ENCODE data around the gene H6PD. TPM values are rescaled to one million over a fixed set of nuclear protein-coding genes. Genes with fewer than 3 reads are reported as not detected.

Gene H6PD
- polyA plus RNA-seq, 1 donor (not counting 4 experiments of a cell fraction or from before 2014, with no cell fraction given), result 3.3 TPM

- Histone ChIP-seq H3K4me1 (ENCODE audit: control insufficient read depth, extremely low read depth, insufficient read depth, low read length) (no peaks in the 10 kb centered on the region), H3K4me2 (ENCODE audit: control insufficient read depth, extremely low read depth, insufficient read depth, low read depth, low read length) (no peak overlapping the region), H2AFZ (ENCODE audit: control insufficient read depth, low read length) (no peak overlapping the region), H3K79me2 (ENCODE audit: control insufficient read depth, insufficient read depth, low read length) (peaks cover 3% of the 10 kb centered on the region), H3K9me3 (ENCODE audit: control insufficient read depth, low read depth, low read length) (peaks cover 17% of the 10 kb centered on the region), H3K4me3 (ENCODE audit: control insufficient read depth in 2 of 3, extremely low read depth in 1 of 3, insufficient read depth in 2 of 3, low read depth in 1 of 3, low read length in 3 of 3) (no peak overlapping the region), H3K36me3 (ENCODE audit: control insufficient read depth in 2 of 2, extremely low read depth in 1 of 2, insufficient read depth in 2 of 2, low read length in 2 of 2) (no peaks in the 10 kb centered on the region), H4K20me1 (ENCODE audit: control insufficient read depth, extremely low read depth, insufficient read depth, low read length) (no peaks in the 10 kb centered on the region), H3K9me1 (ENCODE audit: control insufficient read depth, extremely low read depth, insufficient read depth, low read length) (no peaks in the 10 kb centered on the region), H3K27me3 (ENCODE audit: control insufficient read depth, extremely low read depth, insufficient read depth, low read length) (no peaks in the 10 kb centered on the region), H3K9ac (ENCODE audit: control insufficient read depth, extremely low read depth, insufficient read depth, low read length) (no peak overlapping the region), H3K27ac (ENCODE audit: control insufficient read depth, insufficient read depth, low read length) (no peak overlapping the region)
- dilution Hi-C loops (cut with MboI; ENCODE audit: extremely low pct_ligation_motif_present, low sequenced_read_pairs), result no loop called here
- DNase-seq (ENCODE audit: low read depth, low spot score), result no peak
- no peak for FAIRE-seq
- TF ChIP-seq, protein P1, sequence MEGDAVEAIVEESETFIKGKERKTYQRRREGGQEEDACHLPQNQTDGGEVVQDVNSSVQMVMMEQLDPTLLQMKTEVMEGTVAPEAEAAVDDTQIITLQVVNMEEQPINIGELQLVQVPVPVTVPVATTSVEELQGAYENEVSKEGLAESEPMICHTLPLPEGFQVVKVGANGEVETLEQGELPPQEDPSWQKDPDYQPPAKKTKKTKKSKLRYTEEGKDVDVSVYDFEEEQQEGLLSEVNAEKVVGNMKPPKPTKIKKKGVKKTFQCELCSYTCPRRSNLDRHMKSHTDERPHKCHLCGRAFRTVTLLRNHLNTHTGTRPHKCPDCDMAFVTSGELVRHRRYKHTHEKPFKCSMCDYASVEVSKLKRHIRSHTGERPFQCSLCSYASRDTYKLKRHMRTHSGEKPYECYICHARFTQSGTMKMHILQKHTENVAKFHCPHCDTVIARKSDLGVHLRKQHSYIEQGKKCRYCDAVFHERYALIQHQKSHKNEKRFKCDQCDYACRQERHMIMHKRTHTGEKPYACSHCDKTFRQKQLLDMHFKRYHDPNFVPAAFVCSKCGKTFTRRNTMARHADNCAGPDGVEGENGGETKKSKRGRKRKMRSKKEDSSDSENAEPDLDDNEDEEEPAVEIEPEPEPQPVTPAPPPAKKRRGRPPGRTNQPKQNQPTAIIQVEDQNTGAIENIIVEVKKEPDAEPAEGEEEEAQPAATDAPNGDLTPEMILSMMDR (optimal IDR thresholded peaks at IDR 0.05 in 1 of 3, IDR thresholded peaks at IDR 0.05 in 1 of 3, conservative IDR thresholded peaks at IDR 0.05 in 1 of 3; ENCODE audit: extremely low read depth in 1 of 3, insufficient read depth in 2 of 3, low read length in 3 of 3), result no peak
- no peak for TF ChIP-seq EZH2 (IDR thresholded peaks at IDR 0.05; ENCODE audit: low read length)
Measured at GRCh38 chr1:9260059-9260766, 25.6 kb downstream of the H6PD start.

DNA sequence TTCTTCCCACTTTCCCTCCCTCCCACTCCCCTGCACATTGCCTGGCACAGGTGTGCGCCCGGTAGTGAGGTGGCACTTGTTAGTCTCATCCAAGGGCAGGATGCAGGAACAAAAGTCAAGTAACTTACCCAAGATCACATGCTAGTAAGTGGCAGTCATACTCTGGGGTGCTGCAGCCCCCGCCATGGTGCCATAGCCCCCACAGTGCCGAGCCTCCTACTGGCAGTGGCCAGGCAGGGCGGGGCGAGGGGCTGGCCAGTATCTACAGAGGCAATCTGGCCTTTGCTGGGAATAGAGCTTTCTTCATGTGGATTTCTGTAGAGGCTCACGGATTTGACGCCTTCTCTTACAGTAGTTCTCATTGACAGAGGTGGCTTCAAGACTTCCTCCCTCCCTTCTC is 26.9 kb downstream of the H6PD start:
- peaks cover 17% of the 10 kb centered on the region for H3K9me3 ChIP-seq (ENCODE audit: control insufficient read depth, low read depth, low read length)
- FAIRE-seq (no peak), DNase-seq (ENCODE audit: low read depth, low spot score) (no peak)
- no peaks in the 10 kb centered on the region for H3K9me1 ChIP-seq (ENCODE audit: control insufficient read depth, extremely low read depth, insufficient read depth, low read length)
- no peak overlapping the region for H3K27ac ChIP-seq (ENCODE audit: control insufficient read depth, insufficient read depth, low read length)
- dilution Hi-C loops (cut with MboI; ENCODE audit: extremely low pct_ligation_motif_present, low sequenced_read_pairs), result no loop called here
- H3K4me2 ChIP-seq (ENCODE audit: control insufficient read depth, extremely low read depth, insufficient read depth, low read depth, low read length), result no peak overlapping the region
- no peak overlapping the region for H2AFZ ChIP-seq (ENCODE audit: control insufficient read depth, low read length)
- H3K4me3 ChIP-seq (ENCODE audit: control insufficient read depth in 2 of 3, extremely low read depth in 1 of 3, insufficient read depth in 2 of 3, low read depth in 1 of 3, low read length in 3 of 3), result no peak overlapping the region
- no peaks in the 10 kb centered on the region for H3K36me3 ChIP-seq (ENCODE audit: control insufficient read depth in 2 of 2, extremely low read depth in 1 of 2, insufficient read depth in 2 of 2, low read length in 2 of 2)
- H3K79me2 ChIP-seq (ENCODE audit: control insufficient read depth, insufficient read depth, low read length), result peaks cover 3% of the 10 kb centered on the region
- TF ChIP-seq EZH2 (IDR thresholded peaks at IDR 0.05; ENCODE audit: low read length), result no peak
- TF ChIP-seq, protein P1 (optimal IDR thresholded peaks at IDR 0.05 in 1 of 3, IDR thresholded peaks at IDR 0.05 in 1 of 3, conservative IDR thresholded peaks at IDR 0.05 in 1 of 3; ENCODE audit: extremely low read depth in 1 of 3, insufficient read depth in 2 of 3, low read length in 3 of 3), result no peak
- no peaks in the 10 kb centered on the region for H3K27me3 ChIP-seq (ENCODE audit: control insufficient read depth, extremely low read depth, insufficient read depth, low read length)
- no peaks in the 10 kb centered on the region for H3K4me1 ChIP-seq (ENCODE audit: control insufficient read depth, extremely low read depth, insufficient read depth, low read length)
- H3K9ac ChIP-seq (ENCODE audit: control insufficient read depth, extremely low read depth, insufficient read depth, low read length), result no peak overlapping the region
- H4K20me1 ChIP-seq (ENCODE audit: control insufficient read depth, extremely low read depth, insufficient read depth, low read length), result no peaks in the 10 kb centered on the region

Measured in keratinocyte (primary cell).